ENCODE data around the gene TMIGD3. TPM values are rescaled to one million over a fixed set of nuclear protein-coding genes. Genes with fewer than 3 reads are reported as not detected.

Gene TMIGD3
- polyA plus RNA-seq, 10 donors = 0.32 to 1.1 (median 0.69) TPM

- DNase-seq = peak in 2 of 3 donors; percentile 53 to 72
Observed at GRCh38 chr1:111509997-111510375, 6.6 kb upstream of the TMIGD3 start.

DNA sequence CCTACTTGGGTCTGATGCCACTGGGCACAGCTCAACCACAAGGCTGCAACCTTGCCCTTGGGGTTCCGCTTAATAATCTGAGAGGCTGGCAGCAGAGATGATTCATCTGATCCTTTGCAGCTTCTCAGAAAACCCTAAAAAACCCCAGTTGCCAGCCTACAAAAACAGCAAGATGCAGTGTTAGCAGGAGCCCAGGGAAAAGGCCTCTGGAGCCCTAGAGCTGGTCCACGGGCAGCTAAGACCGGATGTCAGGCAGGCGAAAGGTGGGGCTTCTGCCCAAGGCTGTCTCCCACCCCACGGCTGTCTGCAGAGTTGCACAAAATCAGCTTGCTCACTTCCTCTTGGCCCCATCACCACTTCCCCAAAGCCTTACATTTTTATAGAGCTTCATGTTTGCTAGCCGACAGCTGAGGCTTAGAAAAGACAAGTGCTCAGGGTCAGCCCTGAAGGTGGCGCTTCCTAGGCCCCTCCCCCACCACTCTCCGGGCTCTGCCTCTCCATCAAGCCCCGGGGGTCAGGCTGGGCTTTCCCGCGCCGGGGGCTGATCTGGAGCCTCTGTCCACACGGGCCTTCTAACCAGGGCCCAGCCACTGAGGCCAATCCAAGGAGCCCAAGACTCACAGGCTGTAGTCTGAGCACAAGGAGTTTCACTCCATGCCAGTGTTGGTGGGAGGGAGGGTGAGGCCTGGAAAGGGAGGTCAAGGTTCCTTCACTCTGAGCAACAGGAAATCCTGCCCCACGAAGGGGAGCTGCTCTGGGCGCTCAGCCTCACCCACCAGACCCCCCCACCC is 4.2 kb upstream of the TMIGD3 start:
- peak in 2 of 3 donors; percentile 59 to 77 for DNase-seq

DNA sequence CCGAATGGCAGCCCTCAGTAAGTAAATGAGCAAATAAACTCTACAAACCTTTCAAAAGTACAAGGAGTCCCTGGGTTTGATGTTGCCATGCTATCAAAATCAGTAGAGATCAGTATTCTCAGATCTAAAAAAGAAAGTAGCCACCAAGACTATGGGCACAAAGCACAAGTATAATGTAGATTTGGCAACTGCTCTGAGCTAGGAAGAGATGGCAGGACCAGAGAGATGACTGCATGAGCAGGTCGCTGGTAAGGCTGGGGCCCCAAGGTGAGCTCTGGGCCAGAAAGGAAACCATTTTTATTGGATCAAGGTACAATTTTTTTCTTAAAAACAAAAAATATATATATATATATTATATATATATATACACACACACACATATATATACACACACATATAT is 3.1 kb upstream of the TMIGD3 start:
- no peak for DNase-seq

- DNase-seq = no peak
Observed at GRCh38 chr1:111505641-111506119, 2.2 kb upstream of the TMIGD3 start.

DNA sequence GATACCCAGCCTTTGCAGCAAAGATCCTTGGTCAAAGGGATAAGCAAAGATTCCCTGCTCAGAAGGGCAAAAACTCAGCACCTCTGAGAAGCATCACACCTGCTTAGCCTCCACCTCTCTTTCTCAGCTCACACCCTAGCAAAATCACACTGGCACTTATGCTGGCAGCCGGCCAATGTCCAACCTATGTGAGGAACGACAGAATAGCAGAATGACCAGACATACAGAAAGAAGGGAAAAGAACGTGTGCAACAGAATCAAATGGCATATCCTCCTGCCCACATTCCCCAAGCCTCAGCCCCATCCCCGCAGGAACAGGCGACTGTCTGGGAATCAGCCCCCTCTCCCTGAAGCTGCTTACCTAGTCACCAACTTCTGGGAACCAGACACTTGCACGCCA is 664 bp upstream of the TMIGD3 start:
- no peak for DNase-seq

GRCh38 chr1:111501645-111502044 is 1.8 kb downstream of the TMIGD3 start:
- no peak for DNase-seq

DNA sequence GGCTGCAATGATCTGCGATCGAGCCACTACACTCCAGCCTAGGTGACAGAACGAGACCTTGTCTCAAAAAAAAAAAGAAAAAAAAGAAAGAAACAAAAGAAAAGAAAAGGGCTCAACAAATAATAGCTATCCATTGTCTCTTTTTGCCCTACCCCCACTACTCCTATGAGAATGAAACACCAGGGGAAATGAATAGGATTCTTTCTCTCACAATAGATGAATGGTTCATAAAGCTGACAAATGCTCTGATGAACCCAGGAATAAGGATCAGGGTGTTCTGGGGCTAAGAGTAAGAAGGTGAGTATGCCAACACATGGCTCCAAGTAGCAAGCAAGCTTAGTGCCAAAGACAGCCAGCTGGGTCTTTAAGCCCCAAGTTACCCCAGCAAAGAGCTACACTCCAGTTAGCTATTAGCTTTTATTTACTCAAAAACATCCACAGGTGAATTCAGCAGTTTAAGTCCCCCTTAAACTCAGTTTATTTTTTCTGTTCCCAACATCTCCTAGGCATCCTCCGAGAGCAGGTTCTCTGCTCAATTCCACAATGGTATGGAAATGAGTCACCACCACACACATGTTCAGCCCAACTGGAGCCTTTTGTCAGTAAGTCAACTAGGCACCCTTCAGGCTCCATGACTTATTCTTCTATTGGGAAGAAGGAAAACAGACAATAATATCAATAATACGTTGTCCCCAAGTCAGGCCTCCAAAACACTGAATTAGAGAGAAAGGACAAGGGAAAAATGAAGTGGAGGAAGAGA is 4.2 kb downstream of the TMIGD3 start:
- no peak for DNase-seq

- DNase-seq = no peak
Observed at GRCh38 chr1:111497592-111497991, 5.8 kb downstream of the TMIGD3 start.

GRCh38 chr1:111496398-111496797 is 7.0 kb downstream of the TMIGD3 start:
- no peak for DNase-seq

DNA sequence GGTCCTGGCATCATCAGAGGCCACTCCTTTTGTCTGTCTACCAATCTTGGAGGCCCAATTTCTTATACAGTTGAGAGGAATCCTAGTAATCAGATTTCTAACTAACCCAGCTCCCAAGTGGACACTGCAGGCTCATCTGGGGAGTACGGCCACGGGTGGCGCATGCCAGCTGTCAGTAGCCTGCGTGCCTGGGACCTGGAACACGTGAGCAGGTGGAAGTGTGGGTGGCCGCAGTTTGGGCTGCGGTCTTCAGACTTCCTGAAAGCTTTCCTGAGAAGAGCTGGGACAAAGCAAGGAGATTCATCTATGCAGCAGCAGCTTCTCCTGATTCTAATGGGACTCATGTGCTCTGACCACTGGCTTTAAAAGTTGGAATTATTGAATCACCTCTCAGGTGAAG is 12.4 kb downstream of the TMIGD3 start:
- DNase-seq = no peak

DNA sequence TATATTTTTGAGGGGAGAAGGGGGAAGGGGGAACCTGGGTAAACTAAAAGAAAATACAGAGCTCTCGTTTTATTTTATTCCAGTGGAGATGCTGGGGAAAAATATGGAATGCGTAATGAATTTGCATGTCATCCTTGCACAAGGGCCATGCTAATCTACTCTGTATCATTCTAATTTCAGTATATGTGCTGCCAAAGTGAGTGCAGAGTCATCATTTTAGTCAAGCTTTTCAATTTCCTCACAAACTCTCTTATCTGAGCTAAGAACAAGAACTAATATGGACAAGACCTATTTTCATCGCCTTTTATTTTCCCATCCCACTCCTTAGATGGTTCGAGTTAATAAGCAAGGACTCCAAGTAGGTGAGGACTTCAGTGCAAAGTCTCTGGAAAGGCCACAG is 13.2 kb downstream of the TMIGD3 start:
- DNase-seq = no peak

DNA sequence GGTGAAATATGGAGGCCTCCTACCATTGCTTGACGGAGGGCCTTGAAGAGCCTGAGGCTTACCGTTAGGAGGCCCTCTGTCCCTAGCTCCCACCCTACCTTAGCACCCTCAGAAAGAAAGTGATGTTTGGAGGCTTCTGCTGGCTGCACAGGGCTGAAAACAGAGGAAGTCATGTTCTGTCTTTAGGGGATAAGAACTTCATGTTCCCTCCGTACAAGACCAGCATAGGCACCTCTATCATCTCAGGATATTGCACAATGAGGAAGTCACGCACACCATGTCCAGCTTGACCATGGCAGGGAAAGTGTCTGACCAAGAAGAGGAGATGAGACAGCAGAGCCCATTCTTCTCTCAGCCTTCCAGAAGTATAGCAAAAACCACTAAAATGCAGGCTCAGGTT is 13.8 kb downstream of the TMIGD3 start:
- no peak for DNase-seq

- no peak for DNase-seq
Observed at GRCh38 chr1:111488669-111489068, 14.8 kb downstream of the TMIGD3 start.

DNA sequence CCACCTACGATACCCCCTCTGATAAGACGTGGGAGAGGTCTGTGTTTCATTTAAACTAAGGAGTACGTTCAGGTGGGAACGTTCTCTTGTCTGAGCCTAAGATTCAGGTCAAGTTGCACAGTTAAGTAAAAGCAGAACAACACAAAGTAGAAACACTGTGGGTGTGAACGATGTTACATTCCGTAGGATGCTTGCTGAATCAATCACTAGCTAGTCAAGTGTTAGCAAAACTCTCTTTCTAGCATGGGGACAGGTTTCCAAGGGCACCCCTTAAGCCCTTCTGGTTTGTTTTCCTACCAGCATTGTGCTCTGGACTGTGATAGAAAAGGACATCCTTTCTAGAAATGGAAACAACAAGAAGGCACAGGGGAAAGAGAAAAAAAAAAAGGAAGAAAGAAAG is 16.3 kb downstream of the TMIGD3 start:
- DNase-seq = no peak

DNA sequence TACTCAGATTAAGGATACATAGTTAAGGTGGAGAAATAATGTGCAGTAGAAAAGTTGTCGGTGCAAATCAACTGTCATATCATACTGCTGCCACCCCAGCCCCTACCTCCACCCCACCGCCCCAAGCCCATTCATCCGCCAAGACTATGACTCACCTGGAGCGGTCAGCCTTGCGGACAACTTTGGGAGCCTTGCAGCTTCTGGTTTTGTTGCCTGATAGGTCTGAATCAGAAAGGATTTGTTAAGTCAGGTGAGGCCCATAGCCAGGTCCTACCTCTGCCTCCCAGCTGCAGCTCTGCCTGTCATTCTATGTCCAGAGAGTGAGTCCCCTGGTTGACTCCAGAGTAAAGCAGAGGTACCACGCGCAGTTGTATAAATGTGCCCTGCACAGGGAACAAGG is 17.0 kb downstream of the TMIGD3 start:
- no peak for DNase-seq

DNA sequence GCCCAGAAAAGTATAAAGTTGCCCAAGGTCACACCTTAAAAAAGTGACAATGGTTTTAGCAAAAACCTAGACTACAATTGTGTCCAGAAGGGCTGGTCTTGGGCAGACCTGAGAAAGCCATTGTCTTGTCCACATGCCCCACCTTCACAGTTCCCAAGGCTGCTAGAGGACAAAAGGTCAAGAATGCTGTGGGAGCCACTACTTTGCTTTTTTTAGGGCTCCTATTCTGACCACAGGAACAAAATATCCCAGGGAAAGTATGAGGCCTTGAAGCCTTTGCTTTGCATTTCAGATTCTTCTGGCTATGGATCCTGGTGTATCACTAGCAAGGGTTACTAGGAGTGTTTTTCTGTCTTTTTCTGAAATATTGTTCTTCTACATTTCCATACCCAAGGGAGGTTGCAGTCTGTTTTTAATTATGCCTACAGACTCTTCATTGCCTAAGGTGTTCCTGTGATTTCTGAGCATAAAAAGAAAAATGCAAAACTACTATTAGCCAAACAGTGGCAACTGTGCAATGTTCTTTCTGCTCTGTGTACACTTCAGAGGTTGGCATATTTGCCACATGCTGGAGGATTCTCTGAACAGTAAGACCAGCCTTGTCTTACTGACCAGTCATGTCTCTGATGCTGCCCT is 18.9 kb downstream of the TMIGD3 start:
- no peak for DNase-seq

DNA sequence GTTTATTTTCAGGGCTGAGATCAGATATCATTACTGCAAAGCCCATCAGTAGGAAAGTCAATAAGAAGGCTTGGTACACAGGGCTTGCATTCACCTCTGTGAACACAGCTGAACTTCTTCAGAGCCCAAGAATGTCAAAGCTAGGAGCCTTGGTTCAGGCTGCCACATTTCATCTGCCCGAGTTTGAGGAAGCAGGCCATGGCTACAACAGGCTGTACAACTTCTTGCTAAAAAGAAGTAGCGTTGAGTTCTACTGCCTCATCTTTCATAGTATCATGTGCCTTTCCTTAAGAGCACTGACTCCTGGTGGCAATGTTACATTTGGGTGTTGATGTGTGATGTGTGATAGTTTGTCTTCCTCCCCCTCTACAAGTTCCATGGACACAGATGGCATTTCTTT is 19.6 kb downstream of the TMIGD3 start:
- no peak for DNase-seq

DNA sequence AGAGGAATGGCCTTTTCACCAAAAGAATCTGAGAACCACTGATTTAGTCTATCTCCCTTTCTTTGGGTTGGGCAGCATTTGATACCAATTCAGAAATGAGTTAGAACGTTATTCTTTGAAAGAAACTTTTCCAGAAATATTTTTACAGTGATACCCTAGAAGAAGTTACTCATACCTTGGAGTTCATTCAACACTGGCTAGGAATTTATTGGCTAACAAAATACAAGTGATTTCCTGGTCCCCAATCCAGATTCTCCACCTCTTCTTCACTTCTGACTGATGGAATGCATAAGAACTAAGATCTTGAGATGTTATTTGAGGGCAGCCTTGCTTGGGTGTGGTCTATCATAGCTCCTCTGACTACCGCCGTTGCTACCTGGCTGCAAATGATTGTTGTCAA is 20.3 kb downstream of the TMIGD3 start:
- no peak for DNase-seq

- DNase-seq = peak; percentile 50 to 81 (median 73)
Observed at GRCh38 chr1:111481387-111482221, 21.8 kb downstream of the TMIGD3 start.

DNA sequence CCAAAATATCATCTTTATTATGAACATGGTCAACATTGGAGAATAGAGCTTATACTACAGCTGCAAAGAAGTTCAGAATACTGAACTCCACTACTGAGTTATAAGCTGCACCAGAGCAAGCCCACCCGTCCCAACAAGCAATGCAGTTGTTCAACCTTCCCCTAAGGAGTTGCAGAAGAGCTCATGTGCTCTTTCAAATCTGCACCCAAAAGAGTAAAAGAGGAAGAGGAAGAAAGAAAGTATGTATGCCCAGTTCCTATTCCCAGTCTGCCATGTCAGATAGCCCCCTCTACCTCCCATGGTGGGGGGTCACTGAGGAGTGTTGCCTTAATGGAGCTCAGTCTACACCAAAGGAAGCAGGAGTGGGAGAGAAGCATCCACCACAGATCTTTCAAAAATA is 22.8 kb downstream of the TMIGD3 start:
- DNase-seq = no peak

- DNase-seq = peak in 1 of 3 donors; percentile 25
Observed at GRCh38 chr1:111476761-111477309, 26.6 kb downstream of the TMIGD3 start.
